Uterus (tissue), 4 donors: ENCODE measurements around the gene NDST4. TPM values are rescaled to one million over a fixed set of nuclear protein-coding genes. Genes with fewer than 3 reads are reported as not detected.

ENCODE experiments used
- DNase-seq, 2 donors: peaks; one replicate each; pipeline ENCODE4 v3.0.0-alpha.2; 2019 to 2020
- H3K27ac ChIP-seq, 2 donors: fragments of 200-600 bp; sonication (generic); 1 replicate in 1 of 2; 2 replicates in 1 of 2; pipeline ENCODE4 v1.5.1; 2016 to 2018
- H3K27me3 ChIP-seq, 2 donors: fragments of 200-600 bp; sonication (generic); one replicate each; pipeline ENCODE4 v1.5.1; 2018 to 2019; ENCODE audit warnings: control low read depth in 1 of 2
- H3K36me3 ChIP-seq, 2 donors: fragments of 200-600 bp; sonication (generic); one replicate each; pipeline ENCODE4 v1.5.1; 2019; ENCODE audit warnings: control low read depth in 1 of 2
- H3K4me1 ChIP-seq, 2 donors: fragments of 200-600 bp; sonication (generic); one replicate each; pipeline ENCODE4 v1.5.1; 2018 to 2019; ENCODE audit warnings: control low read depth in 1 of 2
- H3K4me3 ChIP-seq, 2 donors: fragments of 200-600 bp; sonication (generic); 1 replicate in 1 of 2; 2 replicates in 1 of 2; pipeline ENCODE4 v1.5.1; 2018 to 2019; ENCODE audit warnings: mild to moderate bottlenecking in 1 of 2
- H3K9me3 ChIP-seq, 2 donors: fragments of 200-600 bp; sonication (generic); one replicate each; pipeline ENCODE4 v1.5.1; 2019; ENCODE audit warnings: control low read depth in 1 of 2
- POLR2A ChIP-seq, 2 donors: fragments of 450-650 bp; IDR thresholded peaks; one replicate each; pipeline ENCODE4 v1.6.1; 2016; ENCODE audit warnings: antibody characterized with exemption in 2 of 2, mild to moderate bottlenecking in 1 of 2, moderate library complexity in 1 of 2
- intact Hi-C: fragments of 100-400 bp; cut with DNase I; formaldehyde crosslinking; loops from one replicate; pipeline ENCODE4 v1.15.1; 2023; ENCODE audit warnings: low total_unique reads
- total RNA-seq, 4 donors: library from RNA; depleted of rRNA in 3 of 4; stranded (reverse); fragments of >200 nt in 3 of 4; gene quantifications; one replicate each; pipeline versions ENCODE4 v1.1.0 to v1.2.4, GENCODE V29; 2014 to 2023
- TF ChIP-seq, protein P1 (sequence below), 4 experiments: fragments of 200-600 bp in 2 of 4; fragments of 450-650 bp in 2 of 4; sonication (generic) in 2 of 4; IDR thresholded peaks; one replicate each; pipeline ENCODE4 v1.5.1; 2016 to 2019; ENCODE audit warnings: antibody characterized with exemption in 4 of 4, mild to moderate bottlenecking in 2 of 4, moderate library complexity in 1 of 4
- donor health status: DM: yes; HTN: yes; CAD: no.

Gene NDST4
- total RNA-seq, 4 donors from 2014 or later, result 1.5 to 7.4 TPM; not detected in 2

GRCh38 chr4:115152081-115152480, 38.7 kb upstream of the NDST4 start:
- no peak for DNase-seq
- intact Hi-C loops, result no loop called here
- TF ChIP-seq, protein P1, sequence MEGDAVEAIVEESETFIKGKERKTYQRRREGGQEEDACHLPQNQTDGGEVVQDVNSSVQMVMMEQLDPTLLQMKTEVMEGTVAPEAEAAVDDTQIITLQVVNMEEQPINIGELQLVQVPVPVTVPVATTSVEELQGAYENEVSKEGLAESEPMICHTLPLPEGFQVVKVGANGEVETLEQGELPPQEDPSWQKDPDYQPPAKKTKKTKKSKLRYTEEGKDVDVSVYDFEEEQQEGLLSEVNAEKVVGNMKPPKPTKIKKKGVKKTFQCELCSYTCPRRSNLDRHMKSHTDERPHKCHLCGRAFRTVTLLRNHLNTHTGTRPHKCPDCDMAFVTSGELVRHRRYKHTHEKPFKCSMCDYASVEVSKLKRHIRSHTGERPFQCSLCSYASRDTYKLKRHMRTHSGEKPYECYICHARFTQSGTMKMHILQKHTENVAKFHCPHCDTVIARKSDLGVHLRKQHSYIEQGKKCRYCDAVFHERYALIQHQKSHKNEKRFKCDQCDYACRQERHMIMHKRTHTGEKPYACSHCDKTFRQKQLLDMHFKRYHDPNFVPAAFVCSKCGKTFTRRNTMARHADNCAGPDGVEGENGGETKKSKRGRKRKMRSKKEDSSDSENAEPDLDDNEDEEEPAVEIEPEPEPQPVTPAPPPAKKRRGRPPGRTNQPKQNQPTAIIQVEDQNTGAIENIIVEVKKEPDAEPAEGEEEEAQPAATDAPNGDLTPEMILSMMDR (IDR thresholded peaks at IDR 0.05), result no peak
- no peak for TF ChIP-seq POLR2A (IDR thresholded peaks at IDR 0.05)
- Histone ChIP-seq H3K27me3 (no peaks in the 10 kb centered on the region), H3K4me3 (no peak overlapping the region), H3K27ac (no peak overlapping the region), H3K9me3 (no peaks in the 10 kb centered on the region), H3K4me1 (no peaks in the 10 kb centered on the region), H3K36me3 (no peaks in the 10 kb centered on the region)

GRCh38 chr4:115149106-115149505, 35.7 kb upstream of the NDST4 start:
- no peak for DNase-seq
- Histone ChIP-seq H3K9me3 (no peaks in the 10 kb centered on the region), H3K4me1 (no peaks in the 10 kb centered on the region), H3K36me3 (no peaks in the 10 kb centered on the region), H3K4me3 (no peak overlapping the region), H3K27ac (no peak overlapping the region), H3K27me3 (no peaks in the 10 kb centered on the region)
- TF ChIP-seq, protein P1 (IDR thresholded peaks at IDR 0.05), result no peak
- TF ChIP-seq POLR2A (IDR thresholded peaks at IDR 0.05), result no peak
- intact Hi-C loops, result no loop called here

DNA sequence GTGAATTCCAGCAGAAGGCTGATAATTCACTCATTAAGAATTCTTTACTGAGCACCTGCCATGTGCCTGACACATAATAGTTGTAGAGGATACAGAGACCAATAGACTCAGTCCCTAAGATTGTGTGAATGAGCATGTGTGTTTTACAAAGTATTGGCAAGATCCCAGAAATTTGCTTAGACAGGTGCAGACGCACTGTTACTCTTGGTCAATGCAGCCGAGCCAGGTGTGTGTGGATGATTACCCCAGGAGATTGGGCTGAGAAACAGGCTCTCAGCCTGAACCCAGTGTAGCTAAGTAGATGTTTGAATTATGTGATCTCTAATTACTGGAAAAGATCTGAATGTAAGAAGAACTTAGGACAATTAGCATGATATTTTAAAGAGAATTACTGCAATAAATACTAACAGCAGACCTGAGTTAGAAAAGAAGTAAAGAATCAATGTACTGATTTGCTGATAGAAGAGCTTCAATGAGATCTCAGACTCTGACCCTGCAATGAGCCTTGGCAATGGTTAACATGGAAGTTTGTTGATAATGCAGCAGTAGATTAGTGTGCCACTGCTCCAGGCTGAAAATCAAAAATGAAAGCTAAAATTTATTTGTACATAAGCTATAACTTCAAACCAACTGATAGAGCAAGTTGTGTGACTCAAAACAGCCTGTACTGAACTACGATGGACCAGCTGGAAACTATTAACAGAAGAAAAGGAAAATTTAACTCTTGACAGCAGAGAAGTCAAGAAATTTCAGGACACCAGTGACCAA, 32.2 kb upstream of the NDST4 start:
- intact Hi-C loops, result no loop called here
- no peak overlapping the region for H3K27ac ChIP-seq
- no peaks in the 10 kb centered on the region for H3K9me3 ChIP-seq
- DNase-seq, result no peak
- H3K36me3 ChIP-seq, result no peaks in the 10 kb centered on the region
- H3K4me1 ChIP-seq, result no peaks in the 10 kb centered on the region
- H3K27me3 ChIP-seq, result no peaks in the 10 kb centered on the region
- TF ChIP-seq, protein P1 (IDR thresholded peaks at IDR 0.05), result no peak
- no peak for TF ChIP-seq POLR2A (IDR thresholded peaks at IDR 0.05)
- no peak overlapping the region for H3K4me3 ChIP-seq

DNA sequence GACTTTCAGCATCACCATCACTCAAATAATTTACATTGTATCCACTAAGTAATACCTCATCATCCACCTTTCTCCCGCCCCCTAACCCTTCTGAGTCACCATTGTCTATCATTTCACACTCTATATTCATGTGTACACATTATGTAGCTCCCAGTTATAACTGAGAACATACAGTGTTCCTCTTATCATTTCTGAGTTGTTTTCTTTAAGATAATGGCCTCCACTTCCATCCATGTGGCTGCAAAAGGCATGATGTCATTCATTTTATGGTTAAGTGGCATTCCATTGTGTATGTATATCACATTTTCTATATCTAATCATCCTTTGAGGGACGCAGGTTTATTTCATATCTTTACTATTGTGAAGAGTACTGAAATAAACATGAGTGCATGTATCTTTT, 14.6 kb upstream of the NDST4 start:
- DNase-seq, result no peak
- intact Hi-C loops, result no loop called here
- peaks cover 0 to 6% of the 10 kb centered on the region in 2 donors for H3K27me3 ChIP-seq
- no peak overlapping the region for H3K4me3 ChIP-seq
- no peaks in the 10 kb centered on the region for H3K9me3 ChIP-seq
- H3K36me3 ChIP-seq, result no peaks in the 10 kb centered on the region
- H3K4me1 ChIP-seq, result no peaks in the 10 kb centered on the region
- TF ChIP-seq, protein P1 (IDR thresholded peaks at IDR 0.05), result no peak
- TF ChIP-seq POLR2A (IDR thresholded peaks at IDR 0.05), result no peak
- no peak overlapping the region for H3K27ac ChIP-seq

- intact Hi-C loops, result no loop called here
- Histone ChIP-seq H3K4me3 (no peak overlapping the region), H3K27me3 (peaks cover 0 to 6% of the 10 kb centered on the region in 2 donors), H3K4me1 (no peaks in the 10 kb centered on the region), H3K36me3 (no peaks in the 10 kb centered on the region), H3K27ac (no peak overlapping the region), H3K9me3 (no peaks in the 10 kb centered on the region)
- no peak for TF ChIP-seq POLR2A (IDR thresholded peaks at IDR 0.05)
- TF ChIP-seq, protein P1 (IDR thresholded peaks at IDR 0.05), result no peak
- DNase-seq, result no peak
Observed at GRCh38 chr4:115126491-115126890, 13.1 kb upstream of the NDST4 start.
